Endodermal cell (in vitro differentiated cells): ENCODE data around the gene NT5E. TPM values are rescaled to one million over a fixed set of nuclear protein-coding genes. Genes with fewer than 3 reads are reported as not detected.
"Not testable (repeated sequence)": the region's sequence is repeated elsewhere in the genome, so short reads cannot be mapped to it uniquely, and the experiment has no call there.

Experiments
- DNase-seq: peaks from one replicate; pipeline ENCODE4 v3.0.0-alpha.2; 2017
- H3K27ac ChIP-seq: 2 replicates; pipeline ENCODE4 v1.5.1; 2013; ENCODE audit warnings: mild to moderate bottlenecking, low read depth, low read length, moderate library complexity
- H3K27me3 ChIP-seq: 2 replicates; pipeline ENCODE4 v1.6.1; 2013; ENCODE audit warnings: mild to moderate bottlenecking, low read length, moderate library complexity; ENCODE audit not compliant: insufficient read depth, control insufficient read depth, poor library complexity, severe bottlenecking
- H3K36me3 ChIP-seq: 2 replicates; pipeline ENCODE4 v1.7.0; 2013; ENCODE audit warnings: mild to moderate bottlenecking, low read length, moderate library complexity; ENCODE audit not compliant: control insufficient read depth, insufficient read depth
- H3K4me1 ChIP-seq: one replicate; pipeline ENCODE4 v1.7.0; 2013; ENCODE audit warnings: low read length; ENCODE audit not compliant: control insufficient read depth, insufficient read depth
- H3K4me3 ChIP-seq: 2 replicates; pipeline ENCODE4 v1.5.1; 2013; ENCODE audit warnings: mild to moderate bottlenecking, low read length, moderate library complexity
- H3K9ac ChIP-seq: 2 replicates; pipeline ENCODE4 v1.6.1; 2013; ENCODE audit warnings: mild to moderate bottlenecking, low read length, moderate library complexity; ENCODE audit not compliant: poor library complexity, severe bottlenecking; ENCODE audit errors: extremely low read depth
- H3K9me3 ChIP-seq: 2 replicates; pipeline ENCODE4 v1.6.1; 2013; ENCODE audit warnings: mild to moderate bottlenecking, low read length, moderate library complexity; ENCODE audit not compliant: control insufficient read depth
- H3K27ac Mint-ChIP-seq: 2 replicates; pipeline ENCODE4 v1.8.0; 2020; ENCODE audit warnings: mixed read lengths
- H3K27me3 Mint-ChIP-seq: 2 replicates; pipeline ENCODE4 v1.8.0; 2021; ENCODE audit warnings: mild to moderate bottlenecking, mixed read lengths; ENCODE audit not compliant: insufficient read depth
- H3K36me3 Mint-ChIP-seq: 2 replicates; pipeline ENCODE4 v1.8.0; 2020; ENCODE audit warnings: low read depth, mixed read lengths
- H3K4me1 Mint-ChIP-seq: 2 replicates; pipeline ENCODE4 v1.8.0; 2020; ENCODE audit warnings: mixed read lengths
- H3K4me3 Mint-ChIP-seq: 2 replicates; pipeline ENCODE4 v1.8.0; 2020; ENCODE audit warnings: mild to moderate bottlenecking, moderate library complexity, mixed read lengths
- H3K9me3 Mint-ChIP-seq: 2 replicates; pipeline ENCODE4 v1.8.0; 2020; ENCODE audit warnings: mild to moderate bottlenecking, mixed read lengths
- CTCF ChIP-seq: fragments of 200-600 bp; sonication (generic); conservative IDR thresholded peaks from 2 replicates; pipeline ENCODE4 v1.5.0; 2021; ENCODE audit warnings: antibody characterized with exemption, mild to moderate bottlenecking
- WGBS, 2 experiments: methylation state at CpG; one replicate each; pipeline versions ENCODE4 v1.1.5 to v1.1.7; 2013; ENCODE audit warnings: missing lambda C conversion rate in 2 of 2, mixed read lengths in 1 of 2; ENCODE audit not compliant: insufficient coverage in 1 of 2, insufficient read length in 1 of 2; 5-methylcytosine and 5-hydroxymethylcytosine counted together
- total RNA-seq, 2 donors: library from RNA; stranded (reverse); fragmentation: NEBNext Ultra II Directional in 1 of 2; extraction: Animal tissue kit (Norgen Biotek cat#: 25700) in 1 of 2; gene quantifications; 2 replicates in 1 of 2; 3 replicates in 1 of 2; pipeline ENCODE4 v1.2.1, GENCODE V29; 2021

NT5E gene
- total RNA-seq, 2 donors from 2014 or later, result 0.33 to 0.75 TPM

DNA sequence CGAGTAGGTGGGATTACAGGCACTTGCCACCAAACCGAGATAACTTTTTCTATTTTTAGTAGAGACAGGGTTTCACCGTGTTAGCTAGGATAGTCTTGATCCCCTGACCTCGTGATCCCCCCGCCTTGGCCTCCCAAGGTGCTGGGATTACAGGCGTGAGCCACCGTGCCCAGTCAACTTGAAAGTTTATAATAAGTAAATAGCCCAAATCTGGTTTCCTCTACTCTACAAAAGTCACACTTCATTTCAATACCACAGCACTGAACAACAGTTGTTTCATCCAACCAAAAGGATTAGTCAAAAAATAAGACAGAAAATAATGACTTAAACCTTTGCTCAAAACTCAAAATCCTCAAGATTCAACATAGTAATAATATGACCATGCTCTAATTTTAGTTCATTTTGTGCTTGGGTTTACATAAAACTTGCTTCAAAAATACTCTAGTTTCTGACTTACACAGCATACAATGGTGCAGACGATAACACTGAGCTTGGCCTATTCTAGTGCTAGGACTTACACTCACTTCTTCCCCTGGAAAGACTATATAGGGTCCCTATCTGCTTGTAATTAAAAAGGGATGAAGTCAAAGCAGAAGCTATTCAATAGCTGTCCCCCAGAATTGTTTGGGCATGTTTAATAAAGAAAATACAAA lies 56.7 kb downstream of the NT5E start:
- Histone ChIP-seq H3K4me3 (no peak overlapping the region), H3K9ac (no peak overlapping the region), H3K4me1 (no peaks in the 10 kb centered on the region), H3K36me3 (peaks cover 36% of the 10 kb centered on the region), H3K9me3 (no peaks in the 10 kb centered on the region), H3K27me3 (no peaks in the 10 kb centered on the region), H3K27ac (no peak overlapping the region)
- Mint-ChIP-seq H3K27ac (no peak overlapping the region), H3K36me3 (peaks cover 18% of the 10 kb centered on the region), H3K27me3 (no peaks in the 10 kb centered on the region), H3K9me3 (no peaks in the 10 kb centered on the region), H3K4me1 (peaks cover 2% of the 10 kb centered on the region), H3K4me3 (no peak overlapping the region)
- no peak for TF ChIP-seq CTCF
- 64 to 97% methylated on average over 3 to 8 of the region's 8 CpGs for WGBS, 2 experiments
- no peak for DNase-seq

DNA sequence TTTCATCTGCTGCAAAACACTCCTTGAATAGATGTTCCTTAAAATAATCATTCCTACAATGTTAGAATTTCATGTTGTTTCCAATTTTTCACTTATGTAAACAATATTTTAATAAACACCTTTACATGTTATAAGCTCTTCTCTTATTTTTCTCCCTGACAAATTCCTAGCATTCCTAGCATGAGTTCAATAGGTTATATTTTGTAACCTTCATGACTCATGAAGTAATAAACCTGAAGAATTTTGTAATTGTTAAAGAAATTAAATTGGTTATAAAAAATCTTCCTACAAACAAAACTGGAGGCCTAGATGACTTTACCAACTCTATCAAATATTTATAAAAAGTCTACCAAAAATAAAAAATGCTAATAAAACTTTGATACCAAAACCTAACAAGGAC lies 66.3 kb downstream of the NT5E start:
- no peak overlapping the region for H3K4me3 ChIP-seq
- Mint-ChIP-seq H3K27me3 (no peaks in the 10 kb centered on the region), H3K27ac (no peak overlapping the region), H3K4me3 (no peak overlapping the region), H3K36me3 (peaks cover 40% of the 10 kb centered on the region), H3K4me1 (no peaks in the 10 kb centered on the region), H3K9me3 (no peaks in the 10 kb centered on the region)
- no peaks in the 10 kb centered on the region for H3K27me3 ChIP-seq
- no peak overlapping the region for H3K9ac ChIP-seq
- no peak for TF ChIP-seq CTCF
- peaks cover 36% of the 10 kb centered on the region for H3K36me3 ChIP-seq
- no peak for DNase-seq
- no peaks in the 10 kb centered on the region for H3K9me3 ChIP-seq
- H3K4me1 ChIP-seq, result no peaks in the 10 kb centered on the region
- no peak overlapping the region for H3K27ac ChIP-seq

DNA sequence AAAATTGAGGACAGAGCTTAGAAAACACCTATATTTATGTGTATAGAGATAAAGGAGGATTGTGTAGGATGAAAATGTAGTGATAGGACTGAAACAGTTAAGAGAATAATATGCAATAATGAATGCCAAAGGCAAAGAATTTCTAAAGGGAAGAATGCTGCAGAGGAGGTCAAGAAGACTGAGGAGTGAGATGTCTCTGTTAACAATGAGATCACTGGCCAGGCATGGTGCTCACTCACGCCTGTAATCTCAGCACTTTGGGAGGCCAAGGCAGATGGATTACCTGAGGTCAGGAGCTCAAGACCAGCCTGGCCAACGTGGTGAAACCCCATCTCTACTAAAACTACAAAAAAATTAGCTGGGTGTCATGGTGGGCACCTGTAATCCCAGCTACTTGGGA lies 74.4 kb downstream of the NT5E start:
- peaks cover 44% of the 10 kb centered on the region for H3K36me3 Mint-ChIP-seq
- H3K27ac Mint-ChIP-seq, H3K27ac ChIP-seq, H3K4me3 ChIP-seq, H3K4me1 Mint-ChIP-seq, H3K9me3 ChIP-seq, H3K4me1 ChIP-seq, H3K27me3 Mint-ChIP-seq, H3K27me3 ChIP-seq, H3K9ac ChIP-seq, H3K9me3 Mint-ChIP-seq, H3K4me3 Mint-ChIP-seq, DNase-seq: not testable (repeated sequence)
- peaks cover 51% of the 10 kb centered on the region for H3K36me3 ChIP-seq
- WGBS, 2 experiments, result 95 to 100% methylated on average over 1 to 2 of the region's 2 CpGs

- Mint-ChIP-seq H3K27me3 (no peaks in the 10 kb centered on the region), H3K27ac (no peak overlapping the region), H3K9me3 (no peaks in the 10 kb centered on the region), H3K4me1 (no peaks in the 10 kb centered on the region), H3K36me3 (peaks cover 27% of the 10 kb centered on the region), H3K4me3 (no peak overlapping the region)
- Histone ChIP-seq H3K9ac (no peak overlapping the region), H3K4me1 (no peaks in the 10 kb centered on the region), H3K27me3 (no peaks in the 10 kb centered on the region), H3K36me3 (peaks cover 46% of the 10 kb centered on the region), H3K27ac (no peak overlapping the region), H3K9me3 (no peaks in the 10 kb centered on the region), H3K4me3 (no peak overlapping the region)
- TF ChIP-seq CTCF, result peak; percentile 83
- no peak for DNase-seq
- 92% methylated on average over 2 of the region's 2 CpGs; no CpG with 5 or more reads in 1 of the 2 experiments for WGBS, 2 experiments
These were observed 87.2 kb downstream of the NT5E start for GRCh38 chr6:85537055-85537494.
